ENCODE measurements around the gene SIK3. TPM values are rescaled to one million over a fixed set of nuclear protein-coding genes. Genes with fewer than 3 reads are reported as not detected.

Gene SIK3
- total RNA-seq, 2 donors from 2014 or later = 26.2 to 77.6 TPM

GRCh38 chr11:116830184-116830912 is 267.9 kb downstream of the SIK3 start:
- WGBS = 95% methylated on average over 14 of the region's 17 CpGs
- Histone ChIP-seq H3K9me3 (no peaks in the 10 kb centered on the region), H3K27me3 (replicated peaks; ENCODE audit: insufficient read depth) (no peaks in the 10 kb centered on the region), H3K27ac (no peak overlapping the region), H3K4me1 (replicated peaks) (no peaks in the 10 kb centered on the region), H3K4me3 (no peak overlapping the region), H3K36me3 (no peaks in the 10 kb centered on the region)
- DNase-seq (ENCODE audit: low spot score) = no peak
- no peak for TF ChIP-seq CTCF (IDR thresholded peaks at IDR 0.05)
- no peak for TF ChIP-seq POLR2AphosphoS5 (IDR thresholded peaks at IDR 0.05)
- no peak for TF ChIP-seq POLR2A (IDR thresholded peaks at IDR 0.05)
- intact Hi-C loops (cut with DNase I) = no loop called here

GRCh38 chr11:116829525-116830183 is 268.6 kb downstream of the SIK3 start, which contains the start of gene APOC3:
TSS of gene APOC3 (plus strand) at chr11:116829907. CDS start at chr11:116830583, 676 bp downstream.
- Histone ChIP-seq H3K27ac (no peak within 1 kb of the TSS), H3K27me3 (replicated peaks; ENCODE audit: insufficient read depth) (no peaks in the 10 kb centered on the region), H3K9me3 (no peaks in the 10 kb centered on the region), H3K4me1 (replicated peaks) (no peaks in the 10 kb centered on the region), H3K36me3 (no peaks in the 10 kb centered on the region), H3K4me3 (no peak within 1 kb of the TSS)
- intact Hi-C loops (cut with DNase I) = no loop called here
- WGBS = 72% methylated on average over 9 of the region's 9 CpGs
- DNase-seq (ENCODE audit: low spot score) = no peak
- no peak for TF ChIP-seq POLR2AphosphoS5 (IDR thresholded peaks at IDR 0.05)
- TF ChIP-seq POLR2A (IDR thresholded peaks at IDR 0.05) = no peak
- TF ChIP-seq CTCF (IDR thresholded peaks at IDR 0.05) = no peak

GRCh38 chr11:116828632-116829524 is 269.4 kb downstream of the SIK3 start:
- intact Hi-C loops (cut with DNase I) = no loop called here
- H3K36me3 ChIP-seq = no peaks in the 10 kb centered on the region
- H3K27ac ChIP-seq = no peak overlapping the region
- H3K9me3 ChIP-seq = no peaks in the 10 kb centered on the region
- no peak overlapping the region for H3K4me3 ChIP-seq
- no peak for TF ChIP-seq POLR2A (IDR thresholded peaks at IDR 0.05)
- TF ChIP-seq POLR2AphosphoS5 (IDR thresholded peaks at IDR 0.05) = no peak
- no peaks in the 10 kb centered on the region for H3K4me1 ChIP-seq (replicated peaks)
- WGBS = 65% methylated on average over 16 of the region's 16 CpGs
- H3K27me3 ChIP-seq (replicated peaks; ENCODE audit: insufficient read depth) = no peaks in the 10 kb centered on the region
- DNase-seq (ENCODE audit: low spot score) = no peak

- Histone ChIP-seq H3K4me1 (replicated peaks) (no peaks in the 10 kb centered on the region), H3K27me3 (replicated peaks; ENCODE audit: insufficient read depth) (no peaks in the 10 kb centered on the region), H3K9me3 (no peaks in the 10 kb centered on the region), H3K4me3 (no peak overlapping the region), H3K27ac (no peak overlapping the region), H3K36me3 (no peaks in the 10 kb centered on the region)
- intact Hi-C loops (cut with DNase I) = no loop called here
- WGBS = 98% methylated on average over 6 of the region's 6 CpGs
- DNase-seq (ENCODE audit: low spot score) = no peak
- TF ChIP-seq POLR2A (IDR thresholded peaks at IDR 0.05) (no peak), POLR2AphosphoS5 (IDR thresholded peaks at IDR 0.05) (no peak), CTCF (IDR thresholded peaks at IDR 0.05) (no peak)
These were observed 270.8 kb downstream of the SIK3 start for GRCh38 chr11:116827461-116827860.

Measured in prostate gland (tissue), 2 donors.